Epithelial cell of prostate (primary cell): ENCODE measurements around the gene MAMSTR.
"Not testable (repeated sequence)": the region's sequence is repeated elsewhere in the genome, so short reads cannot be mapped to it uniquely, and the experiment has no call there.

Source experiments
- DNase-seq: peaks from one replicate; pipeline ENCODE4 v3.0.0-alpha.2; 2011; ENCODE audit warnings: low read depth, low spot score
- H3K27ac ChIP-seq: fragments of 450-650 bp; 2 replicates; pipeline ENCODE4 v1.5.1; 2017; ENCODE audit warnings: mild to moderate bottlenecking

Gene MAMSTR

GRCh38 chr19:48722196-48722708 lies 2.7 kb upstream of the MAMSTR start:
- no peak overlapping the region for H3K27ac ChIP-seq
- DNase-seq, result no peak

- H3K27ac ChIP-seq, result no peak overlapping the region
- peak; percentile 91 for DNase-seq
These were observed 1.2 kb upstream of the MAMSTR start for GRCh38 chr19:48720613-48721296.

- no peak for DNase-seq
- no peak overlapping the region for H3K27ac ChIP-seq
These were observed 707 bp upstream of the MAMSTR start for GRCh38 chr19:48720251-48720612.

DNA sequence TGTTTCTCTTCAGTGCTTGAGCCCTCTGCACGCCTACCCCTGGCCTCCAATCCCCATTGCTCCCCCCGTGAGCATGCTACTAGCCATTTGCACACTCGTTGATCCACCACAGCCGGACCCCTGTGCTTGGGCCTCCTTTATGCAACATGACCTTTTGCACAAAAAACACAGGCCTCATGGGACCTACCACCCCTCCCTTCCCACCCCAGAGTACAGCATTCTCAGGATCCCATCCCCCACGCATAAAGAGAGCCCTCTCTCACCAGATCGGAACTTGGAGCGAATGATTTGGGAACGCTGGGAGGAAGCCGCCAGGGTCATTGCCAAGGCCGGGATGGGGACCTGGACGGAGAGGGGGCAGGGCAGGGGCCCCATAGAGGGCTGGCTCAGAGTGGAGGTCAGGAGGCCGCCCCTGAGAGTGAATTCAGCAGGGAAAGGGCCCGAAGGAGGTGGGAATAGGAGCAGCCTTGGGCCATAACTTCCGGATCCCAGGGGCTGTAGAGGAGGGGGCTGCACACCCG lies 754 bp downstream of the MAMSTR start:
- H3K27ac ChIP-seq, result no peak overlapping the region
- no peak for DNase-seq

- DNase-seq, H3K27ac ChIP-seq: not testable (repeated sequence)
These were observed 1.4 kb downstream of the MAMSTR start for GRCh38 chr19:48718106-48718505.

GRCh38 chr19:48716562-48717291 lies 2.8 kb downstream of the MAMSTR start:
- DNase-seq, result no peak
- no peak overlapping the region for H3K27ac ChIP-seq

DNA sequence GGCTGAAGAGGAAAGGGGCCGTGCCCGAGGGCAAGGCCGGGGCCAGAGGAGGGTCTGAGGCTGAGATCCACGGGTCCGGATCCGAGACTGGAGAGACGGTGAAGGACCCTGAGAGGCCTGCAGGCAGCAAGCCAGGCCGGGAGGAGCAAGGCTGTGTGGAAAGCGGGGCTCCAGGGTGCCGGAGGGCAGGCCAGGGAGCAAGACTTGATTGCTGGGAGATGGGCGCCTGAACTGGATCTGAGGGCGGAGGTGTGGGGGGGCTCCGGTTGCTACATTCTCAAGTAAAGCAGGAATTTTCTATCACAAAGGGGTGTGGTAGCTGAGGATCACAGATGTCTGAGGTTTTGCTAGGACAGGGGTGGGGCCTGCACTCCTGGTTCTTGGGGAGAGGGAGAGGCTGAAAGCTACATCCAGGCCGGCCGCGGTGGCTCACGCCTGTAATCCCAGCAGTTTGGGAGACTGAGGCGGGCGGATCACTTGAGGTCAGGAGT lies 3.8 kb downstream of the MAMSTR start:
- no peak for DNase-seq
- no peak overlapping the region for H3K27ac ChIP-seq

GRCh38 chr19:48714759-48715675 lies 4.5 kb downstream of the MAMSTR start:
- peak overlapping the region; percentile 48 for H3K27ac ChIP-seq
- no peak for DNase-seq

GRCh38 chr19:48713864-48714755 lies 5.4 kb downstream of the MAMSTR start:
- peak; percentile 95 for DNase-seq
- H3K27ac ChIP-seq, result peak overlapping the region; percentile 48

DNA sequence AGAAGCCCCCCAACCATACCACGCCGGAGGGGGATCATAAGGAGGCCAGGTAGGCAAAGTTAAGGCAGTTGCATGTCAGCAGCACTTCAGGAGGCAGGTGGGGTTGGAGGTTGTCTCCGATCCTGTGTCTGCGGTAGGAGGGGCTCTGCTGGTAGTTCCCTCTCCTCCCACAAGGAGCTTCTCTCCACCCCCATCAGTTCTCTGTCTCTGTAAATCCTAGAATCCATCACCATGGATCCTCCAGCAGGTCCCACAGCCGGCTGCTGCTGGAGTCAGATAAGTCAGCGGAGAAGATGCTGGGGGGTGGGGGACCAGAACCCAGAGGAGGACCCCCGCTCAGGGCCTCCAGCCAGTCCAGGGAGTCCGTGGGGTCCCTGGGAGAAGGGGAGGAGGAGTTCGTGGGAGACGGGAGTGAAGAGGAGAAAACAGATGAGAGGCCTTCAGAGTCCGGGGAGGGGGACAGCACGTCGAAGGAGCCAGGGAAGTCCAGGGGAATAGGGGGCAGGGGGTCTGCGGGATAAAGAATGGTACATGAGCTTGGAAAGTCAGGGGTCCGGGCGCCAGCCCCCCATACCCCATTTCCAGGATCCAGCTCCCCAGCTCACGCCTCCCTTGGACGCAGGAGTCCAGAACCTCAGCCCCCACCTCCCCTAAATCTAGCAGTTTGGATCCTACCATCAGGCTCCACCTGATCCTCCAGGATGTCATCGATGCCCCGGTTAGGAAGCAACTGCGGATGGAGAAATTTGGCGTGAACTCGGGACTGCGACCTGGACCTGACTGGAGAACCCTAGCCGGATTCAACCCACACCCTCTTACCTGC lies 6.3 kb downstream of the MAMSTR start:
- no peak for DNase-seq
- no peak overlapping the region for H3K27ac ChIP-seq

DNA sequence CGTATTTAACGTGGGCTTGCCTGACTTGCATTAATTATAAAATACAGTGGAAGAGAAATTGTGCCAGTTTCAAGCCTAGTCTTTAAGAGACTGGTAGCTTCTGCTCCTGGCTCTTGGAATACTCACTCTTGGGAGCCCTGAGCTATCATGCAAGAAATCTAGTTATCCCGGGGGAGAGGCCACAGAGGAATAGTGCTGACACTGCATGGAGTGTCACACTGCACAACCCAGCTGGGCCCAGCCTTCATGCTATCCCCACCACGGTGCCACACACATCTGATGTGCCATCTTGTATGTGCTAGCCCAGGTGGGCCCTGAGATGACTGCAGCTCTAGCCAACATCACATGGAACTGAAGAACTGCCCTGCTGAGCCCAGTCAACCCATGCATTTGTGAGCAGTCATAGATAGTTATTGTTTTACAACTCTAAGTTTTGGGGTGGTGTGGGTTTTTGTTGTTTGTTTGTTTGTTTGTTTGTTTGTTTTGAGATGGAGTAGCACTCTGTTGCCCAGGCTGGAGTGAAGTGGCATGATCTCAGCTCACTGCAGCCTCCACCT lies 8.3 kb downstream of the MAMSTR start:
- H3K27ac ChIP-seq, result no peak overlapping the region
- DNase-seq, result no peak

DNA sequence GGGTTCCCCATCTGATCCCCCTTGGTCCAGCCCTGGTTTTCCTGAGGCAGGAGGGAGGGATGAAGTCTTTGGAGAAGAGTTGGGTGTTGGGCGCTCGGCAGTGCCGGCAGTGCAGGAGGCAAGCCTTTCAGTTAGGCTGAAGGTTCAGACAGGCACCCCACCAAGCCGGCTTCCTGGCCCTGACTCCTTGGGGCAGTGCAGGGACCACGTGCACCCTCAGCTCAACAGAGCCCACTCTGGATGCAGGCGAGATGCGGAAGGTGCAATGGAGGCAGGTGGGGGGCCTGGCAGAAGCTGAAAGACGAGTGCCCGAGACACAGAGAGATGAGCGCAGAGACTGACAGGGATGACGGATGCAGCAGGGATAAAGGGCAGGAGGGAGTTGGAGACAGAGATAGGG lies 11.1 kb downstream of the MAMSTR start:
- H3K27ac ChIP-seq, result no peak overlapping the region
- no peak for DNase-seq

GRCh38 chr19:48705431-48705830 lies 14.1 kb downstream of the MAMSTR start:
- DNase-seq, result no peak
- H3K27ac ChIP-seq, result no peak overlapping the region

GRCh38 chr19:48703316-48703715 lies 16.2 kb downstream of the MAMSTR start:
- DNase-seq, result no peak

DNA sequence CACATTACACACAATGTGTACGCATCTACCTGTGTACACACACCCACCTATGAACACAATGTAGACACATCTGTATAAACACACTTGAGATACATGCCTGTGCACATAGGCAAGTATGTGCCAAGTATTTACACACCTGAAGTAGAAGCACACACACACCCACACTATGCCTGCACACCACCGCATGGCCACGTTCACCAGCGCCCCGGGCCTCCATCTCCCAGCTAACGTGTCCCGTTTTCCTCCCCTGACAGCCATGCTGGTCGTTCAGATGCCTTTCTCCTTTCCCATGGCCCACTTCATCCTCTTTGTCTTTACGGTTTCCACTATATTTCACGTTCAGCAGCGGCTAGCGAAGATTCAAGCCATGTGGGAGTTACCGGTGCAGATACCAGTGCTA lies 16.8 kb downstream of the MAMSTR start:
- no peak for DNase-seq
- H3K27ac ChIP-seq, result no peak overlapping the region

More at GRCh38 chr19:48703316-48703715, 16.2 kb downstream of the MAMSTR start:
- no peak overlapping the region for H3K27ac ChIP-seq

DNA sequence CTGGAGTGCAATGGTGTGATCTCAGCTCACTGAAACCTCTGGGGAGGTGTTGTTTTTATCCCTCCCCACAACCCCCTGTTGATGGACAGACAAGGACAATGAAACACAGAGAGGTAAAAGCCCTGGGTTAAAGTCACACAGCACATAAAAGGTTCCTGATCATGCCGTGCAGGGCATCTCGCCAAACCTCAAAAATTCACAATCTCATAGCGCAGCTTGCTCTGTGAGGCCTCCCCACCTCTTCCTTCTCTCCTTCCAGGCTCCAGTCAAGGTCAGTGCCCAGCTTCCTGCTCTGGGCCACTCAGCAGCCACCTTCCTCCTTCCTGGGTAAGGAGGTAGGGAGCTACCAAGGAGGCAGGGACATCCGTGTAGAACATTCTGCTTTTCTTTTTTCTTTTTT lies 21.5 kb downstream of the MAMSTR start:
- peak overlapping the region; percentile 18 for H3K27ac ChIP-seq
- no peak for DNase-seq

DNA sequence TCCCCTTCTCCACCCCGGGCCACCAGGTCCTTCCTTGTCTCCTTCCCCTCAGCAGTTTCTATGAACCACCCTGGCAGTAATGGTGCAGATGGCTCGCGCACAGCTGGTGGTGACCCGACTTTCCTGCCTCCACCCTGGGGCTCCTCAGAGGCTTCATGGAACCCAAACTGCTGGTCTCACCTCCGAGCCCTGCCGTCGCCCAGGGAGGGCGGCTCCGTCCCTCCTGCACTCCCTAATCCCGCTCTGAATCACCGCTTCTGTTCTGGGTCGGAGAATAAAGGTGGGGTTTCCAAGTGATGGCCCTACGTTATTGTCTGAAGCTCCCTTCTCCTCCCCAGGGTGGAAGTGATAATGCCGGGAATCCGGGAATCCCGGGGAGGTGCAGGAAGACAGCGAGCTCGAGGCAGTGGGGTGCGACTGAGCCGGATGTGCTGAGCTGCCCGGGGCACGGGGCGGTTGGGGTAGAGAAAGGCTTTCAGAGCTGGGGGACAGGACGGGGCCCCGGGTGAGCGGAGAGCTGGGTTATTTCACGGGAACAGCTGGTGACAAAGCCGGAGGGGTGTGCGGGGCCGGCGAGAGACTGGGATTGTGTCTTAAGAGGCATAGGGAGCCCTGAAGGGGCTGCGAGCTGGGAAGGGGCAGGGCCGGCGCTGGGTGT lies 23.0 kb downstream of the MAMSTR start:
- H3K27ac ChIP-seq, result peak overlapping the region; percentile 43
- no peak for DNase-seq
